Gastrocnemius medialis (tissue), 4 donors: ENCODE results near the gene IFNA5. TPM values are rescaled to one million over a fixed set of nuclear protein-coding genes. Genes with fewer than 3 reads are reported as not detected.

Source experiments
- ATAC-seq, 2 donors: fragments of 150-250 bp; one replicate each; pipeline ENCODE4 v1.9.1; 2016
- DNase-seq, 2 donors: peaks; one replicate each; pipeline ENCODE4 v3.0.0-alpha.2; 2019
- H3K27ac ChIP-seq, 4 donors: fragments of 200-600 bp; sonication (generic); 1 replicate in 1 of 4; 2 replicates in 3 of 4; pipeline ENCODE4 v1.5.1; 2016 to 2018; ENCODE audit warnings: mild to moderate bottlenecking in 2 of 4, moderate library complexity in 1 of 4
- H3K27me3 ChIP-seq, 3 donors: fragments of 200-600 bp; sonication (generic) in 2 of 3; 1 replicate in 1 of 3; 2 replicates in 2 of 3; pipeline versions ENCODE4 v1.5.1 to v1.6.0; 2016 to 2019; ENCODE audit warnings: mild to moderate bottlenecking in 1 of 3, moderate library complexity in 1 of 3
- H3K36me3 ChIP-seq, 2 donors: fragments of 200-600 bp; sonication (generic) in 1 of 2; one replicate each; pipeline ENCODE4 v1.5.1; 2017 to 2018
- H3K4me1 ChIP-seq, 2 donors: fragments of 200-600 bp; sonication (generic) in 1 of 2; one replicate each; pipeline ENCODE4 v1.5.1; 2016 to 2017; ENCODE audit warnings: mild to moderate bottlenecking in 2 of 2
- H3K4me3 ChIP-seq, 4 donors: fragments of 200-600 bp; sonication (generic) in 3 of 4; 1 replicate in 1 of 4; 2 replicates in 3 of 4; pipeline ENCODE4 v1.5.1; 2016 to 2019; ENCODE audit warnings: mild to moderate bottlenecking in 2 of 4
- H3K9me3 ChIP-seq, 3 donors: fragments of 200-600 bp; sonication (generic) in 2 of 3; 1 replicate in 1 of 3; 2 replicates in 2 of 3; pipeline ENCODE4 v1.5.1; 2016 to 2019
- CTCF ChIP-seq, 5 experiments: fragments of 450-650 bp in 3 of 5; fragments of 200-600 bp in 2 of 5; sonication (generic) in 2 of 5; IDR thresholded peaks in 4 of 5; conservative IDR thresholded peaks in 1 of 5; 1 replicate in 4 of 5; 2 replicates in 1 of 5; pipeline ENCODE4 v1.5.1; 2016 to 2019; ENCODE audit warnings: antibody characterized with exemption in 5 of 5, mild to moderate bottlenecking in 3 of 5, moderate library complexity in 3 of 5
- POLR2A ChIP-seq, 2 donors: fragments of 450-650 bp; IDR thresholded peaks; one replicate each; pipeline ENCODE4 v1.6.1; 2017; ENCODE audit warnings: antibody characterized with exemption in 2 of 2, mild to moderate bottlenecking in 2 of 2, moderate library complexity in 2 of 2
- in situ Hi-C, 4 donors: fragments of 200-750 bp; cut with MboI; loops; one replicate each; pipeline versions ENCODE4 v1.15.0 to v1.8.0; 2017; ENCODE audit warnings: low sequenced_read_pairs in 4 of 4
- intact Hi-C: fragments of 100-400 bp; cut with DNase I; formaldehyde crosslinking; loops from one replicate; pipeline ENCODE4 v1.15.1; 2023; ENCODE audit warnings: low total_unique reads
- total RNA-seq, 4 donors: library from RNA; depleted of rRNA; stranded (reverse); fragments of >200 nt; gene quantifications; one replicate each; pipeline versions ENCODE4 v1.1.0 to v1.2.3, GENCODE V29; 2016

Gene IFNA5
- total RNA-seq, 4 donors from 2014 or later, result not detected

GRCh38 chr9:21334701-21335632, 29.9 kb upstream of the IFNA5 start, which contains the start of gene KLHL9:
TSS of gene KLHL9 (minus strand) at chr9:21335404. CDS start at chr9:21334859, 545 bp downstream.
- peaks cover 43 to 44% of the 10 kb centered on the region in 2 donors for H3K4me1 ChIP-seq
- intact Hi-C loops, result loop anchor here (1.0 to 2.0 kb wide), 2 partner anchors 8 to 468 kb away; partner anchors contain the start of gene MTAP

GRCh38 chr9:21333226-21333625, 28.1 kb upstream of the IFNA5 start:
- Histone ChIP-seq H3K27me3 (no peaks in the 10 kb centered on the region), H3K27ac (no peak overlapping the region), H3K9me3 (no peaks in the 10 kb centered on the region), H3K36me3 (no peaks in the 10 kb centered on the region), H3K4me1 (peaks cover 48 to 50% of the 10 kb centered on the region in 2 donors), H3K4me3 (peak overlapping the region in 3 of 4 donors; percentile 68 to 96 (median 87))
- TF ChIP-seq CTCF (IDR thresholded peaks at IDR 0.05 in 4 of 5, conservative IDR thresholded peaks at IDR 0.05 in 1 of 5) (no peak), POLR2A (IDR thresholded peaks at IDR 0.05) (no peak)
- intact Hi-C loops, result no loop called here
- in situ Hi-C loops, result loop anchor here in 2 of 4 donors (25.0 kb wide), 1 partner anchor 654 kb away; the partner anchor contains the start of genes CDKN2A (in 2 of the 2) and CDKN2B-AS1 (in 2 of the 2)
- ATAC-seq, result no peak
- no peak for DNase-seq

More at GRCh38 chr9:21334701-21335632, 29.9 kb upstream of the IFNA5 start, which contains the start of gene KLHL9:
- Histone ChIP-seq H3K27me3 (no peaks in the 10 kb centered on the region), H3K27ac (peak within 1 kb of the TSS; percentile 87 to 93 (median 92)), H3K4me3 (peak within 1 kb of the TSS; percentile 68 to 96 (median 90)), H3K9me3 (no peaks in the 10 kb centered on the region), H3K36me3 (no peaks in the 10 kb centered on the region)
- TF ChIP-seq CTCF (IDR thresholded peaks at IDR 0.05 in 4 of 5, conservative IDR thresholded peaks at IDR 0.05 in 1 of 5), result peak in 1 of 5 experiments; percentile 13
- peak in 1 of 2 donors; percentile 59 for TF ChIP-seq POLR2A (IDR thresholded peaks at IDR 0.05)
- DNase-seq, result peak; percentile 84 to 87
- peak; percentile 97 for ATAC-seq
- in situ Hi-C loops, result loop anchor here in 2 of 4 donors (25.0 kb wide), 1 partner anchor 652 kb away; the partner anchor contains the start of genes CDKN2A (in 2 of the 2) and CDKN2B-AS1 (in 2 of the 2)

- Histone ChIP-seq H3K9me3 (no peaks in the 10 kb centered on the region), H3K27ac (no peak overlapping the region), H3K36me3 (no peaks in the 10 kb centered on the region), H3K27me3 (no peaks in the 10 kb centered on the region), H3K4me1 (peaks cover 48 to 56% of the 10 kb centered on the region in 2 donors), H3K4me3 (peak overlapping the region in 2 of 4 donors; percentile 3)
- in situ Hi-C loops (loop anchor here in 2 of 4 donors (25.0 kb wide), 1 partner anchor 655 kb away; the partner anchor contains the start of genes CDKN2A (in 2 of the 2) and CDKN2B-AS1 (in 2 of the 2)), intact Hi-C loops (no loop called here)
- TF ChIP-seq CTCF (IDR thresholded peaks at IDR 0.05 in 4 of 5, conservative IDR thresholded peaks at IDR 0.05 in 1 of 5) (no peak), POLR2A (IDR thresholded peaks at IDR 0.05) (no peak)
- DNase-seq (no peak), ATAC-seq (no peak)
These were observed 26.7 kb upstream of the IFNA5 start for GRCh38 chr9:21331676-21332402.

GRCh38 chr9:21326526-21327139, 21.5 kb upstream of the IFNA5 start:
- intact Hi-C loops (loop anchor here (1.0 to 5.0 kb wide), 3 partner anchors 9 to 461 kb away; partner anchors contain the start of gene KLHL9), in situ Hi-C loops (loop anchor here (5.0 to 25.0 kb wide), 6 partner anchors 66 to 661 kb away; partner anchors contain the start of genes CDKN2A (in 2 of the 4) and CDKN2B-AS1 (in 2 of the 4))
- H3K4me3 ChIP-seq, result no peak overlapping the region
- ATAC-seq, result peak; percentile 77 to 93
- TF ChIP-seq POLR2A (IDR thresholded peaks at IDR 0.05) (no peak), CTCF (IDR thresholded peaks at IDR 0.05 in 4 of 5, conservative IDR thresholded peaks at IDR 0.05 in 1 of 5) (peak in 4 of 5 experiments; percentile 54 to 81 (median 72))
- H3K9me3 ChIP-seq, result no peaks in the 10 kb centered on the region
- DNase-seq, result no peak
- H3K36me3 ChIP-seq, result peaks cover 0 to 18% of the 10 kb centered on the region in 2 donors
- H3K27me3 ChIP-seq, result no peaks in the 10 kb centered on the region
- H3K27ac ChIP-seq, result no peak overlapping the region
- peaks cover 20 to 30% of the 10 kb centered on the region in 2 donors for H3K4me1 ChIP-seq
